Prostate gland (tissue), 1 donor: Measurements from ENCODE around the gene AK8.

Experiments
- POLR2A ChIP-seq: fragments of 450-650 bp; IDR thresholded peaks from one replicate; pipeline ENCODE4 v1.6.1; 2016; ENCODE audit warnings: antibody characterized with exemption, mild to moderate bottlenecking
- POLR2AphosphoS5 ChIP-seq: sonication (generic); formaldehyde crosslinking; IDR thresholded peaks from one replicate; pipeline ENCODE4 v1.6.1; 2017; ENCODE audit warnings: antibody characterized with exemption

DNA sequence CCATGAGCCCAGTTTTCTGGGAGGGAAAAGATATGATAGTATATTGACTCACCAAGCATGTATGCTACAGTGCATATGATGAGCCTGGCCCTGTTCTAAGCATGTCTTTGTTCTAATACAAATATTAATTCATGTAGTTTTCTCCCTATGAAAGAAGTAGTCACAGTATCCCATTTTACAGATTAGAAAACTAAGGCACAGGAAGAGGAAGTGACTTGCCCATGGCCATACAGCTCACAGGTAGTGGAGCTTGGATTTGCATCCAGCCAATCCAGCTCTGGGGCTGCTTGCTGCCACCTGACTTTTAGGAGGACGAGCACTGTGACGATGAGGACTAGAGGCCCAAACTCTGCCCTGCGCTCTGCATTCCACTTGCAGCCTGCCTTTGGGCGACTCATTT is 76.4 kb downstream of the AK8 start:
- no peak for TF ChIP-seq POLR2A
- no peak for TF ChIP-seq POLR2AphosphoS5
